GM19372 (cell line): ENCODE data around the gene MED27.

Source experiments
- ATAC-seq: cut with Tn5 transposase; IDR thresholded peaks from one replicate; pipeline ENCODE4 v1.9.1; 2021; ENCODE audit warnings: mild to moderate bottlenecking, low read depth, moderate library complexity; ENCODE audit not compliant: unreplicated experiment

Gene MED27

DNA sequence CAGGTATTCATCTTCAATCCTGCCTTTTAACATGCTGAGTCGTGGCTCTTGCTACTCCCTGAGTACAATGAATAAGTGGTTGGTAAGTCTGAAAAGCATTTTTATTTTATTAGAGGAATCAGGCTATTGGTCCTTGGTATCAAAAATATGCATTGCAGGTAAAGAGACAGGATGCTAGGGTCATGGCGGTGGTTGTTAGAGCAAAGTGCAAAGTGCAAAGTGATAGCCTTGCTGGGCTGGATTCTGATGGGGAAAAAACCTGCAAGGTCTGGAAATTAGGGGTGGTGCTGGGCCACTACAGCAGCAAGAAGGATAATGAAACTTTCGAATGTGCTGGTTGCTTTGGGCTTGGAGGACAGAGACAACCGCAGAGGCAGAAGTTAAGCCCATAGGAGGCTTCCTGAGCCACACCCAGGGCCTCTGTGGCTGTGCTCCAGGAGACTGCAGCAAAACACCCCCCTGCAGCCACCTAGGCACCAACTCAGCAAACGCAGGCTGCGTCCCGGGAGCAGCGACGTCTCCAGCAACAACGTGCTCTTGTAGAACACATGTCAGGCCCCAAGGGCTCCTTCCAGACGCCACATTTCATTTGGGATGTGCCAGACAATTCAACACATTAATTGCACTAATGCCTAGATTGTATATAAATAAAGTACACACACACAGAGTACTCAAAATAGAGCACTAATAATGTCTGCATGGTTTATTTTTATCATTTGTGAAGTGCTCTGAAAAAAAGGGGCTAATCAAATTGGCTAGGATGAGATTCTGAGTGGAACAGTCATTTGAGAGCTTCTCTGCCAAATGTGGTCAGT lies 190.0 kb downstream of the MED27 start:
- ATAC-seq: no peak

DNA sequence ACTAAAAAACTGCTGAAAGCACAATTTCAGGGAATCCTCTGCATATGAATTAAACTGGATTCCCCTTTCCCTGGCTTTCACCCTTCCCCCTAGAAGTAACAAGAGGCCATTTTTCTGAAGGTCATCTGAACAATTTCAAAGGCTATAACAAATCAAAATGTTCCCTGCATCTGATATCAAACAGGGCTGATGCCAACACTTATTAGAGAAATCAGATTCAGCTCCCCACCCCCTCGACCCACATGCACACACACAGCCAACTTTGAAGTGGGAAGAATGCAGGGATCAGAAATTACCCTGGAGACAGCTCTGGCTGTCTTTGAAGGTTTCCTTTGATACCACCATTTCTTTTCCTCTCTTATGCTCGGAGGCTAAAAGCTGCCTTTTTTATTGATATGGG lies 190.7 kb downstream of the MED27 start:
- ATAC-seq: no peak

DNA sequence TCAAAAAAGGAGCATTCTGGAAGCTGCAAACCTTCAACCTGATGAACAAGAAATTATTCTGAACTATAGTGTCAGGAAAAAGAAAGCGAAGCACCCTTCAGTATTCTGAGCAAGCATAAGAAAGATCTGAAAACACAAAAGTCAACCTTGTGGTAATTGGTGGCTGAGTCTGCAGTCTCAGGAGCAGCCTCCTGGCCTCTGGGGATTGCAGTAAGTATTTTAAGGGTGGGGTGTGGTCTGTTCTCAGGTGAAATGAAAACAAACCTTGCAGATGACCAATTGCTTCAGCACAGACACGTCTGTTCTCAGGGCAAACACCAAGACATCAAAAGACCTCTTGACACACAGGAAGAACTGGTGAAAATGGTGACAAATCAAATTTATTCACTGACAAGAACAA lies 192.0 kb downstream of the MED27 start:
- no peak for ATAC-seq

DNA sequence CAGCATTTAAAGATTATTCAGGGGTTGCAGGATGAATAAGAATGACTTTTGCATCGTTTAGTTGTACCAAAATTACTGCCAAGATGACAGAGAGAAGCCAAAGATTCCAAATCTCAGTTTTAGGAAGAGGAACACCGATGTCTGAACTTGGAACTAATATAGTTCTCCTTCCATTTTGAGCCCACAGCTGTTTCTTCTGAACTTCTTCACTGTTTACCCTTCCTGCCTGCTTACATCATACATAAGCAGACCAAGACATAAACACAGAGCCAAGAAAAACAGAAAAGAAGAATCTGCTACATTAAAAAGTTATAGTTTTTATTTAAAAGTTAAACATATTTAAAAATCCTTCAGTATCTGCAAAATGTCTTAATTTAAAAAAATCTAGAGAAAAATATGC lies 192.8 kb downstream of the MED27 start:
- ATAC-seq: no peak

DNA sequence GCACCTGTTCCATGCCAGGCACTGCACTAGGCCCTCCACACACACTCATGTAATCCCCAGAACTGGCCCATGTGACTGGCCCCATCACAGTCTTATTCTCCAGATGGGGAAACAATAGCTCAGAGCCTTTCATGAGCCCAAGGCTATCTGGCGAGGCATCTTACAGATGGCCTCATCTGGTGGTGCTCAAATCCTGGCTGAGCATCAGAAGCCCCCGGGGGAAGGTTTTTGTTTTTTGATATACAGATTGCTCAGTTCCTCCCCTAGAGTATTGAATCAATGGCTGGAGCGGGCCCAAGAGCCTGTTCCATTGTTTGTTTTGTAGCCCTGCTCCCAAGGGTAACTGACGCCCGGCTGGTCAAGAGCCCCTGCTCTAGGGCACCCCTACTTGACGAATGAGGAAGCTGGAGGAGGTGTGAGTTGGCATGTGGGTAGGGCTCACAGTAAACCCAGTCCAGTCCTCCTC lies 194.5 kb downstream of the MED27 start:
- ATAC-seq: no peak

DNA sequence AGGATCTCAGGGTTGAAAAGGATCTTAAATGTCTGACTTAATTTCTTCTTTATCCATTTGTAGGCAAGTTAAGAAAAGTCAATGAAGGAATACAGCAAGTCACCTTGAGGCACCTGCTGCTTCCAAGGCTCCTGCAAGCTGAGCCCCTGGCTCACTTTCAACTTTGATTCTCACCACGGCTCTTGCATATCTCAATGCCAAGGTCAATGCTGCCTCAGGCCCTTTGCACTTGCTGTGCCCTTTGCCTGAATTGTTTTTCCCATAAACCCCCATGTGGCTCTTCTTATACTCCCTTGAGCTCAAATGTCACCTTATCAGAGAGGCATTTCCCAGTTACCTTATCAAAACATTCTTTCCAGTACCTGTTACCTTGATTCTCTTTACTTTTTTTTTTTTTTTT lies 195.4 kb downstream of the MED27 start:
- ATAC-seq: no peak

DNA sequence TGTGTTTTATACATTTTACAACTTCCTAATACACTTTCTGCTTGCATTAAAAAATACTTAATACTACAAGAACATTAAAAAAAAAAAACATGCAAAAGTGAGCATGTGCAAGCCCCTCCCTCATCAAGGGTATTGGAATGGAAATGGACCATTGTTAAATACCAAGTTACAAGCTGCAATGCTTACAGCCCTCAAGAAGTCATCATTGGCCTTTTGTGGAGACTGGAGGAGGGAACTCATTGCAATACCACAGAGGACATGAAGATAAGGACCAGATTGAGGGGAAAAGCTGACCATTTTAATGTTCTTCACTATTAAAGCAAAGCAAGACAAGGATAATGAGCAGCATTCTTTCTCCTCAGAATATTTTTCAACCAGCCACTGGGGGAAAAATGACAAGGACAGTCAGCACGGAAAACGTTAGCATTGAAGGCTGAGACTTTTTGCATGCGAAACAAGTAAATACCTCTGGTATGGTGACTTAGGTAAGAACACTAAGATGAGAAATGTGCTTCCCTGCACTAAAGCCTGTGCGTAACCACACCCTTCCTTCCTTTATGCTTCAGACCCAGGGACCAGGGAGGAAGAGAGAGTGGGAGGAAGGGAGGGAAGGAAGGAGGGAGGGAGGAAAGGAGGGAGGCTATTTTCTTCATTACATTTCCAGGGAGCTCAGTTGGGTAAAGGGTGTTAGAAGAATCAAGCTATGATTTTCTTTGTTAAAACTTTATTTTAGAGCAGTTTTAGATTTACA lies 198.7 kb downstream of the MED27 start:
- no peak for ATAC-seq

DNA sequence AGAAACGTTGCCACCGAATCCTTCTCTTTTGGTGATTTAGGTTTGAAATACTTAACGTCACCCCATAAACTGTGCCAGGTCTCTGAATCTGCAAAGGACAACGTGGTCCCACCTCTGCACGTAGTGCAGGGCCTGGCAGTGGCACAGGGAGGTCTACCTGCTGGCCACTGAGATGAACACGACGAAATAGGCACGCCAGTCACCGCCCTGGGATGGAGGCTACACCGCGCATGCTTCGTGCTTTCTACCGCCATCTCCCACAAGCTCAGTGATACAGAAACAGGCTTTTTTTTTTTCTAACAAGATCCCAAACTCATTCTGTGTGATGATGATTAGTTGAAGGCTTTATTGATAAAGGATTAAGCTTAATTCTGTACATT lies 199.8 kb downstream of the MED27 start:
- ATAC-seq: no peak

DNA sequence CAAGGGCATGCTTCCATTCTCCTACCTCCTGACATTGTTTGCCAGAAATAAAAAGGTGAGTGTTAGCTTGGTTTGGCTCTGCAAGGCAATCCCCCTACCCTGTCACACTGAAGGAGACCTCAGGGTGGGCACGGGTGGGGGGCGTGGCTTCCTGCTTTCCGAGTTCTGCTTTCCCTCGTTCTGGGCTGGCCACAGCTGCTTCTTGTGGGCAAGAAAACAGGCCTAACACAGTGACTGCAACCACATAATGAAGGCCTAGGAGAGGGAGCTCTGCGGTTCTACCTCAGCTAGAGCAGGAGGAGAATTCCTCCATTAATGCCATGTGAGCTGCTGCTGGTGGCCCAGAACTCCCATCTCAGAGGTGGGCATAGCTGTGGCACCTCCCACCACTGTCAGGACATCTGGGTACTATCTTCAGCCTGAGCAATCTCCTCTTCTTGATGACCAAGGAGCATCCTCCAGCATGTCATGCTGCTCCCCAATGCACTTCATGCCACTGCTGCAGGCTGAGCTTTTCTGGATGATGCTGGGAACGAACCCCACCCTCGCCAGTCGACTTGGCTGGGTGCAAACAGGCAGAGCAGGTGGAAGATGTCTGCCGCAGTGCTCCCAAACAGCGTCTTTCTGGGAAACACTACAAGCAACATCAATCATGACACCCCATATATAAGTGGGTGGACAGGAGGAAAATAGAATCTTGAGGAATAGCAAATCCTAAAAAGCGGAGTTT lies 200.3 kb downstream of the MED27 start:
- no peak for ATAC-seq

DNA sequence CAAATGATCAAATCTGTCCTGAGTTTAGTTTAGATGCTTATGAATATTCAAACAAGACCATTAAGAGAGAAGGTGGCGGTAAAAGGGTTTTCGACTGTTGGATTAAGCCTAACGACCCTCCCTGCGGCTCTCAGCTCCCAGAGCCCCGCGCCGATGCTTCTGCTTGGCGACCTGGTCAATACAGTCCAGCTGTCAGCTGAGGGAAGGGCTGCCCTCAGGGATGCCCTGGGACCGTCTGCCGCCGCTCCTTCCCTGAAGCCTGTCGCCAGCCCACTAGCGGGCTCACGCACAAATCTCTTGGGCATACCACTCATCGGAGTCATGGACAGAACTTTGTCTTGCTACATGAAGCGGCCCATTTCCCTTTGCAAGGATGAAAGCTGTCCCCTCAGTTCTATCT lies 203.2 kb downstream of the MED27 start:
- ATAC-seq: no peak

DNA sequence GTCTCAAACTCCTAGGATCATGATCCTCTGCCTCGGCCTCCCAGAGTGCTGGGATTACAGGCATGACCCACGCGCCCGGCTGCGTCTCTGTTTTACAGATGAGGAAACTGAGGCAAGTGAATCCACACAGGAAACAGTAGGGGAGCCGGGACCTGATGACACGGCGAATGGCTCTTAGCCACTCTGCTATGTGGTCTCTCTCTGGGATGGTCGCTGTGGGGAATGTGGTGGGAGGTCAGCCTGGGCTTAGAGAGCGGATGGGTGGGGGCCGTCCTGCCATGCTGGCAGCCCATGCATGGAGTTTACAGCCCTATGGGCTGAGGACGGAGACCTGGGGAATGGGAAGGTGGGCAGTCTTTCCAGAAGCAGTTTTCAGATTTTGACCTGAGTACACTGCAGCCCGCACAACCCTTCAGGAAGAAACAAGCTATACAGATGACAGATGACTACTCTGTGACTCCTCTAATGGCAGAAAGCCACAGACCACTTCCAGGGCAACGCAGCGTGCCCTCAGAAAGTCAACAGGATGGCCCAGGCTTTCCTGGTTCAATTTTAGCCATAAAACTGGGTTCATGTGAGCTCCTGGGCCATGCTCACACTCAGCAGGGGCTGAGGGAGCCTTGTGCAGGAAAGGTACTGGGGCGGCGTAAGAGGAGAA lies 203.7 kb downstream of the MED27 start:
- no peak for ATAC-seq

DNA sequence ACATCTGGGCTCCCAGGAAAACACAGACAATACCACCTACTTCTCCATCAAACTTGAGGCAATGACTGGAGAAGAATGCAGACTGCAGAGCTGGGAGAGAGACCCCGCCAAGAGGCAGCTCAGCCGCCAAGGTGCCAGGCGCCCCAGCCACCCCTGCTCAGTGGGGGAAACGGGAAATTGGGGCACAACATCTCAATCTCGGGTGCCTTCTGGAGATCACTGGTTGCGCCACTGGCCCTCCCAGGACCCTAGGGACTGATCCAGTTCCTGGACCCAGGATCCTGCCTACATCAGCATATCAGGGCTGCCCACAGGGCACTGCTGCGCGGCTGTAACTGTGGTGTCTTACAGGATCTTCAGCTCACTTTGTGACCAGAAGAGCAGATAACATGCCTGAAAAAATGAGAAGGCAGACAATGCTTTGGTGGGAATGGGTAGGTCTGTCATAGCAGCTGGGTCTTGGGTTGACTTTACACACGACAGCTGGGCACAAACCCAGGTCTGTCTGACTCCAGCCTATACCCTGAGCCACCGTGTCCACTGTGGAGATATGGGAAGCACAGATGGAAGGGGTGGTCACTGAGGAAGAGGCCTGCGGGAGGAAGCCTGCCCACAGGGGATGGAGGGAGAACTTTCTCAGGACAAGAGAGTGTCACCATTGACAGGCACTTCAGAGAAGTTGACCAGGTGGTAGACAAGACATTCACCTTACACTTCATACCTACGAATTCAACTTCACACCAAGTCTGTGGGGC lies 204.6 kb downstream of the MED27 start:
- no peak for ATAC-seq

DNA sequence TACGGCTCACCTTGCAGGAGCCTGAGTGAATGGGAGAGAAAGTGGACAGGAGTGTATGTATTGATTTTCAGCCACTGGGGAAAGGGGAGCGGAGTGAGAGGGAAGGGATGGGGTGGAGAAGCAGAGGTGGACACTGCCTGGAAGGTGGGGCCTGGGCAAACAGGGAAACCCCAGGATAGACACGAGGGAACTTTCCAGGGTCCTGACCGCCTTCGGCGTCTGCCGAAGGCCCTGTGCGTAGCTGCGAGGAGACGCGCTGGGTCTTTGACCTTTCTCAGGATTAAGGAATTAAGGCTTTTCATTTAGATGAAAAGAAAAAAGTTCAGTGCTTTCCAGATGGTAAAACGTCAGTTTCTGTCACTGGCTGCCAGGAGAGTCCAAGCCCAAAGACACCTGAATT lies 205.2 kb downstream of the MED27 start:
- ATAC-seq: no peak

DNA sequence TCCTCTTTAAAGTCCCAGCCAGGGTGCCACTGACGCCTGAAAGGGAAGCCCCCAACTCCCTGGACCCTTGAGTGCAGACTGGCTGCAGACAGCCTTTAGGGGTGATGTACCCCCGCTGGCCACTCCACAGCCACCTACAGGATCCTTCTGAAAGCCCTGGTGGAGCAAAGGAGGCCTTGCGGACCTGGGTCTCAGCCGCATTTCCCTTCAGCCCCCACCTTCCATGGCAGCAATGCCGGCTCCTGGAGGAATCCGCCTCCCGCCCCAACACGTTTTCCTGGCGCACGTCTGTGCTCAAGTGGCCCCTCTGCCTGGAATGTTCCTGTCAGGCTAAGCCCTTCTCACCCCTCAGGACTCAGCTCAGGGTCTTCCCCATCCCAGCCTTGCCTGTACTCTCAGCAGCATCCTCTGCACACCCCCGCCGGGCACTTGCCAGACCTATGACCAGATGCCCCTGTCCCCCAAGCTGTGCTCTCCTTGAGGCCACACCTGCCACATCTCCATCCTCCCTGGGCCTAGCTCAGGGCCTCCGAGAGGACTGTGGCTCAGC lies 205.7 kb downstream of the MED27 start:
- no peak for ATAC-seq

DNA sequence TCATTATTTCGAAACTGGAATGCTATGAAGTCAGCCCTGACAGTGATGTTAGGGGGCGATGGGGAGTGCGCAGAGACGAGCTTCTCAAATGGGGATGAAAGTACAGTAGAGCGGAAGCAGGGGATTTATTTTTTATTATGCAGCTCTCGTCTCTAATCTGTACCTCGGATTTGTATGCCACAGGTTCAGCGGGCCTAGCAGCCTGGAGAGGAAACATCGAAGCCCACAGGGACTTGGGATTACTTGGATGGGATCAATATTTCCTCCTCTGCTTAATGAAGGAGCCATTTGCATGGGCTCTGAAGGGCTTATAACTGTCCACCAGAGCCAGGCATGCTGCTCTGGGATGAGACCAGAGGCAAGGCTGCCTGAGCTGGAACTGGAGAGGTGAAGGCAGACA lies 206.3 kb downstream of the MED27 start:
- ATAC-seq: no peak

DNA sequence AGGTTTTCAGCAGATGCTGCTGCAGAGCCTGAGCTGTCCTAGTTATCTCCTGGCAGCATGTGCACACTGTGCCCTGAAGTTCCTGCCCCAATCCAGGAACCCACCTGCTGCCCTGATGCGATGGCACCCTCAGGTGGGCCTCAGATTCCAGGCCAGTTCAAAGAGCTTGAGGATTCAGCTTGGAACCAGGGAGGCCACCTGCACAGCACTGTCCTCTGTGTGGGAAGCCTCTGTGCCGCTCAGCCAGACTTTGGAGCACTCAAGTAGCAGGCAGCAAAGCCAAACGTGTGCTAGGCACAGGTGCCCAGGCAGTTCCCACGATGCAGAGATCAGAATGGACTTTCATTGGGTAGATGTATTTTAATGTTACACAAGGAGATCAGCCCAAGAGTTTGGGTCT lies 207.0 kb downstream of the MED27 start:
- no peak for ATAC-seq

DNA sequence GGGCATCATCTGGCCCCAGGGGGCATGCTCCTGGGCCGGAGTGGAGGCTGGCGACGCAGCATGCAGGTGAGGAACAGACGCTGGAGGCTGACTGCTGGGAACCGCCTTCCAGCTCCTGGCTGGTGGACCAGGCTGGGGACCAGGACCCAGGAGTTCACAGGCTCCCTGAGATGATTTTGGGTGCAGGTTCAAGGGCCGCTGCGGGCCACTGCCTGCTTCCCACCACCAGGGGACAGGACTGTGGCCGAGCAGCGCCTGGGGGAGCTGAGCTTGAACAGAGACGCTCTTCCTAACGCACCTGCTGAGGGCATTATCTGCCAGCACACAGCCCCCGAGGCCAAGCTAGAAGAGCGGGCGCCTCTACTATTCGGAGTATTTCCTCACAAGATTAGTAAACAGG lies 207.7 kb downstream of the MED27 start:
- no peak for ATAC-seq

DNA sequence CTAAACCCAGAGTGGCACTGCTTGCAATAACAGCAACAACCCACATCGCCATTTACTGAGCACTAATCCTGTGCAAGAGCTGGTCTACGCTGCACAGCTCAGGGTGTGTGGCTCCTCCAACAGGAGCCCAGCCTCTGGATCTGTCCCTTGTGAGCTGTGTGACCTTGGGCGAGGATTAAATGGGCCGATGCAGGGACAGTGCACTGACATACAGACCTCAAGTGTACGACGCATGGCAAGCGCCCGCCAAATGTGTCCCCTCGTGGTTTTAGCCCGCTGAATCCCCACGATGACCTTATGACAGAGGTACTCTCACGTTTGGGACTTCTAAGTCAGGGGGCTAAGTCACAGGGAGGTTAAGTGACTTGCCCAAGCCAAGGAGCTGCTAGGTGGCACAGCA lies 209.5 kb downstream of the MED27 start:
- no peak for ATAC-seq

DNA sequence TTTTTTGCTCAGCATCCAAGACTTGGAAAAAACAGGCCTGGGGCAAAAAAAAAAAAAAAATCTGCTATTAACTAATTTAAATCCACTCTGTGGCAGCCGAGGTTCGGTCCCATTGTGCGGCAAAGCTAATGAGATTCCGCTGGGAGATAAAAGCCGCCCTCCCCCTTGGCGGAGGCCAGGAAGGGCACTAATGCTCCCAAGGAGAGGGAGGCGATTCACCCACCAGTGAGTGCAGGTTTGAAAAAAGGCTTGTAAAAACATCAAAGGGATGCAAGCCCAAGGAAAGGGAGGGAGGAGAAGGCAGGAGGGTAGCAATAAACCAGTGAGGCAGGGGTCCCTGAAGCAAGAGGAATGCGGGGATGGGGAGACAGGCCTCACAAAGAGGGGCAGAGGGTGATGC lies 210.3 kb downstream of the MED27 start:
- no peak for ATAC-seq

DNA sequence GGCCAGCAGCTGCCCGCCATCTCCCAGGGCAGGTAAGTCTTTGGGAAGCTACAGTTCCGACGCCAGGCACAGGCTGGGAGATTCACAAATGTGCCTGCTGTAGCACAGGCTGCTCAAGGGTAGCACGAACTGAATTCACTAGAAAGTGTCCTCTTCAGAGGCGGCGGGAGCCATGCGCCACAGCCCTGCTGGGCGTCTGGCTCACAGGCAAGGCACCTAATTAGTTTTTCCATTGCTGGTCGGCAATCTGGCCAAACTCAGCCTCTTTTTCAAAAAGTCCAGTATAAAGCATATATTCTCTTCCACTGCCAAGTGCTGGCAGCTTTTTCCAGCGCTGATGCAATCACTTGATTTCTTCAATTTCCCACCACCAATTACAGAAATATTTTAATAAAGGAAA lies 210.9 kb downstream of the MED27 start:
- ATAC-seq: no peak
